Panc1 (cell line): ENCODE results near the gene CADPS2. TPM values are rescaled to one million over a fixed set of nuclear protein-coding genes. Genes with fewer than 3 reads are reported as not detected.
"Not testable (repeated sequence)": the region's sequence is repeated elsewhere in the genome, so short reads cannot be mapped to it uniquely, and the experiment has no call there.

Experiments used
- ATAC-seq: fragments of 200-7000 bp; cut with Tn5 transposase; 2 replicates; pipeline ENCODE4 v1.9.1; 2020; ENCODE audit warnings: mild to moderate bottlenecking, moderate library complexity
- BruUV-seq: library from RNA; stranded (reverse); fragments of 400-500 nt; replicated peaks from 2 replicates; lab custom pipeline; 2021; lab: Mats Ljungman, UMichigan
- CTCF ChIA-PET: fragments of 300-600 bp; sonication (Branson Sonifier 250); formaldehyde crosslinking; loops from one replicate; lab custom pipeline; 2022; ENCODE audit warnings: antibody characterized with exemption; lab: Charles Lee
- POLR2A ChIA-PET: fragments of 300-600 bp; sonication (Branson Sonifier 250); formaldehyde crosslinking; loops from one replicate; lab custom pipeline; 2022; ENCODE audit warnings: antibody characterized with exemption; lab: Charles Lee
- DNase-seq: peaks from one replicate; pipeline ENCODE4 v3.0.0-alpha.2; 2010; ENCODE audit warnings: low read depth, low spot score
- H3K27ac ChIP-seq: 2 replicates; pipeline ENCODE4 v1.5.1; 2011; ENCODE audit warnings: mild to moderate bottlenecking, low read length, inconsistent platforms
- H3K27me3 ChIP-seq: fragments of 200-500 bp; sonication (Bioruptor generic); 2 replicates; pipeline ENCODE4 v1.6.0; 2014; ENCODE audit warnings: low read length, inconsistent platforms; ENCODE audit not compliant: control insufficient read depth, insufficient read depth
- H3K36me3 ChIP-seq: fragments of 200-500 bp; sonication (Bioruptor generic); 2 replicates; pipeline ENCODE4 v1.5.1; 2014; ENCODE audit warnings: inconsistent platforms, mild to moderate bottlenecking, low read length, moderate library complexity; ENCODE audit not compliant: control insufficient read depth, insufficient read depth
- H3K4me1 ChIP-seq: 2 replicates; pipeline ENCODE4 v1.5.1; 2011; ENCODE audit warnings: inconsistent platforms, mild to moderate bottlenecking, low read length, moderate library complexity; ENCODE audit not compliant: control insufficient read depth, insufficient read depth
- H3K4me3 ChIP-seq, 2 experiments: 2 replicates each; pipeline ENCODE4 v1.5.1; 2011 to 2012; ENCODE audit warnings: low read depth in 2 of 2, low read length in 2 of 2, mild to moderate bottlenecking in 2 of 2, inconsistent platforms in 1 of 2, moderate library complexity in 1 of 2
- H3K9me3 ChIP-seq: fragments of 200-500 bp; sonication (Bioruptor generic); 2 replicates; pipeline ENCODE4 v1.5.1; 2014; ENCODE audit warnings: low read depth, mild to moderate bottlenecking, inconsistent platforms, low read length, moderate library complexity; ENCODE audit not compliant: control insufficient read depth, insufficient read depth
- CTCF ChIP-seq: fragments of 450-650 bp; IDR thresholded peaks from 2 replicates; pipeline ENCODE4 v1.5.1; 2017; ENCODE audit warnings: mild to moderate bottlenecking
- POLR2AphosphoS5 ChIP-seq: IDR thresholded peaks from 2 replicates; pipeline ENCODE4 v1.6.1; 2012; ENCODE audit warnings: mild to moderate bottlenecking, low read depth, low read length, moderate library complexity
- REST ChIP-seq, 2 experiments: IDR thresholded peaks; 2 replicates each; pipeline ENCODE4 v1.6.1; 2011 to 2012; ENCODE audit warnings: low read depth in 2 of 2, control low read depth in 1 of 2, low read length in 1 of 2, mild to moderate bottlenecking in 1 of 2, moderate library complexity in 1 of 2; ENCODE audit not compliant: insufficient read depth in 1 of 2
- SIN3A ChIP-seq: IDR thresholded peaks from 2 replicates; pipeline ENCODE4 v1.6.1; 2012; ENCODE audit warnings: low read depth, mild to moderate bottlenecking, low read length, moderate library complexity, borderline replicate concordance; ENCODE audit not compliant: insufficient read depth
- TCF7L2 ChIP-seq: IDR thresholded peaks from 2 replicates; pipeline ENCODE4 v1.6.1; 2011; ENCODE audit warnings: mild to moderate bottlenecking, low read depth, low read length, inconsistent platforms
- in situ Hi-C: cut with HindIII; loops from 2 replicates; pipeline ENCODE4 v1.10.0; 2016; ENCODE audit warnings: low sequenced_read_pairs, low pct_unique_long_range_greater_than_20kb
- intact Hi-C: fragments of 100-400 bp; cut with micrococcal nuclease; formaldehyde crosslinking; loops from one replicate; pipeline ENCODE4 v1.10.0; 2022; ENCODE audit not compliant: unreplicated experiment
- total RNA-seq: library from RNA; stranded (reverse); gene quantifications from one replicate; pipeline ENCODE4 v1.2.1, GENCODE V29; 2021; ENCODE audit not compliant: unreplicated experiment

The CADPS2 gene
- total RNA-seq, 1 experiment from 2014 or later, result 1.6 TPM

- no peaks in the 10 kb centered on the region for H3K27me3 ChIP-seq
- ChIA-PET POLR2A (no interaction called here), CTCF (no interaction called here)
- H3K9me3 ChIP-seq, result no peaks in the 10 kb centered on the region
- intact Hi-C loops, result no loop called here
- ATAC-seq (no peak), DNase-seq (no peak)
- in situ Hi-C loops, result no loop called here
- no TSS peak for BruUV-seq
- H3K4me1 ChIP-seq, result no peaks in the 10 kb centered on the region
- H3K27ac ChIP-seq, result no peak overlapping the region
- no peaks in the 10 kb centered on the region for H3K36me3 ChIP-seq
- no peak overlapping the region for H3K4me3 ChIP-seq
- no peak for TF ChIP-seq POLR2AphosphoS5
- no peak for TF ChIP-seq CTCF
- no peak for TF ChIP-seq TCF7L2
- TF ChIP-seq REST (IDR thresholded peaks at IDR 0.05; ENCODE audit: insufficient read depth in 1 of 2, low read depth in 2 of 2, low read length in 1 of 2), result no peak
- TF ChIP-seq SIN3A, result no peak
These were observed 43.3 kb downstream of the CADPS2 start for GRCh38 chr7:122842971-122843370.

- ATAC-seq, H3K4me3 ChIP-seq, H3K36me3 ChIP-seq, H3K4me1 ChIP-seq, intact Hi-C loops, H3K27ac ChIP-seq, H3K9me3 ChIP-seq, H3K27me3 ChIP-seq, CTCF ChIA-PET, in situ Hi-C loops, POLR2A ChIA-PET, DNase-seq, BruUV-seq: not testable (repeated sequence)
These were observed 50.0 kb downstream of the CADPS2 start for GRCh38 chr7:122836286-122836685.

GRCh38 chr7:122834571-122834942 lies 51.7 kb downstream of the CADPS2 start:
- H3K36me3 ChIP-seq, H3K27me3 ChIP-seq, DNase-seq, in situ Hi-C loops, ATAC-seq, H3K9me3 ChIP-seq, CTCF ChIA-PET, H3K4me1 ChIP-seq, intact Hi-C loops, POLR2A ChIA-PET, H3K27ac ChIP-seq, BruUV-seq: not testable (repeated sequence)
- H3K4me3 ChIP-seq, result peak overlapping the region; percentile 26 to 48
